Uterus (tissue), 4 donors: Measurements from ENCODE around the gene SLC43A3. TPM values are rescaled to one million over a fixed set of nuclear protein-coding genes. Genes with fewer than 3 reads are reported as not detected.

Experiments used
- DNase-seq, 2 donors: peaks; one replicate each; pipeline ENCODE4 v3.0.0-alpha.2; 2019 to 2020
- H3K27ac ChIP-seq, 2 donors: fragments of 200-600 bp; sonication (generic); 1 replicate in 1 of 2; 2 replicates in 1 of 2; pipeline ENCODE4 v1.5.1; 2016 to 2018
- H3K27me3 ChIP-seq, 2 donors: fragments of 200-600 bp; sonication (generic); one replicate each; pipeline ENCODE4 v1.5.1; 2018 to 2019; ENCODE audit warnings: control low read depth in 1 of 2
- H3K36me3 ChIP-seq, 2 donors: fragments of 200-600 bp; sonication (generic); one replicate each; pipeline ENCODE4 v1.5.1; 2019; ENCODE audit warnings: control low read depth in 1 of 2
- H3K4me1 ChIP-seq, 2 donors: fragments of 200-600 bp; sonication (generic); one replicate each; pipeline ENCODE4 v1.5.1; 2018 to 2019; ENCODE audit warnings: control low read depth in 1 of 2
- H3K4me3 ChIP-seq, 2 donors: fragments of 200-600 bp; sonication (generic); 1 replicate in 1 of 2; 2 replicates in 1 of 2; pipeline ENCODE4 v1.5.1; 2018 to 2019; ENCODE audit warnings: mild to moderate bottlenecking in 1 of 2
- H3K9me3 ChIP-seq, 2 donors: fragments of 200-600 bp; sonication (generic); one replicate each; pipeline ENCODE4 v1.5.1; 2019; ENCODE audit warnings: control low read depth in 1 of 2
- CTCF ChIP-seq, 4 experiments: fragments of 200-600 bp in 2 of 4; fragments of 450-650 bp in 2 of 4; sonication (generic) in 2 of 4; IDR thresholded peaks; one replicate each; pipeline ENCODE4 v1.5.1; 2016 to 2019; ENCODE audit warnings: antibody characterized with exemption in 4 of 4, mild to moderate bottlenecking in 2 of 4, moderate library complexity in 1 of 4
- POLR2A ChIP-seq, 2 donors: fragments of 450-650 bp; IDR thresholded peaks; one replicate each; pipeline ENCODE4 v1.6.1; 2016; ENCODE audit warnings: antibody characterized with exemption in 2 of 2, mild to moderate bottlenecking in 1 of 2, moderate library complexity in 1 of 2
- intact Hi-C: fragments of 100-400 bp; cut with DNase I; formaldehyde crosslinking; loops from one replicate; pipeline ENCODE4 v1.15.1; 2023; ENCODE audit warnings: low total_unique reads
- total RNA-seq, 4 donors: library from RNA; depleted of rRNA in 3 of 4; stranded (reverse); fragments of >200 nt in 3 of 4; gene quantifications; one replicate each; pipeline versions ENCODE4 v1.1.0 to v1.2.4, GENCODE V29; 2014 to 2023
- donor health status: DM: yes; HTN: yes; CAD: no.

SLC43A3 gene
- total RNA-seq, 4 donors from 2014 or later, result 44.1 to 333 (median 102) TPM

GRCh38 chr11:57402188-57403002, 24.5 kb downstream of the SLC43A3 start:
- Histone ChIP-seq H3K27ac (no peak overlapping the region), H3K4me3 (no peak overlapping the region), H3K4me1 (no peaks in the 10 kb centered on the region), H3K9me3 (no peaks in the 10 kb centered on the region), H3K27me3 (no peaks in the 10 kb centered on the region), H3K36me3 (no peaks in the 10 kb centered on the region)
- TF ChIP-seq POLR2A (IDR thresholded peaks at IDR 0.05), result no peak
- TF ChIP-seq CTCF (IDR thresholded peaks at IDR 0.05), result no peak
- intact Hi-C loops, result no loop called here
- no peak for DNase-seq

- no peak for DNase-seq
- no peak for TF ChIP-seq POLR2A (IDR thresholded peaks at IDR 0.05)
- TF ChIP-seq CTCF (IDR thresholded peaks at IDR 0.05), result no peak
- no peaks in the 10 kb centered on the region for H3K4me1 ChIP-seq
- no peak overlapping the region for H3K4me3 ChIP-seq
- no peaks in the 10 kb centered on the region for H3K27me3 ChIP-seq
- intact Hi-C loops, result no loop called here
- H3K27ac ChIP-seq, result no peak overlapping the region
- no peaks in the 10 kb centered on the region for H3K9me3 ChIP-seq
- no peaks in the 10 kb centered on the region for H3K36me3 ChIP-seq
Observed at GRCh38 chr11:57399972-57400578, 26.8 kb downstream of the SLC43A3 start.

DNA sequence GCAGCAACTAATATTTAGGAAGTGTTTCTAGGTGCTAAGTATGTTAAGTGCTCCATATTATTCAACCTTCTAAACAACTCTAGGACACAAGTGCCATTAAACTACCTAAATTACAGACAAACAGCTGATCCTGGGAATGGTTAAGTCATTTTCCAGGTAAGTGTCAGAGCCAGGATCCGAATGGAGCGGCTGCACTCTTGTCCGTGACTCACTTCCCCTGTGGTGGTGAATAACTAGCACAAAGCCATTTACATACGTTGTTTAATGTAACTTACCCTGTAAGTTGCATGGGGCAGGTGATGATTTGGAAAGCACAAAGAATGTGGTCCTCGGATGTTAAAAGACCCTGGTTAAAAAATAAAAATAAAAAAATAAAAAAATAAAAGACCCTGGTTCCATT, 27.7 kb downstream of the SLC43A3 start:
- no peaks in the 10 kb centered on the region for H3K4me1 ChIP-seq
- H3K4me3 ChIP-seq, result no peak overlapping the region
- TF ChIP-seq POLR2A (IDR thresholded peaks at IDR 0.05), result no peak
- no peak for TF ChIP-seq CTCF (IDR thresholded peaks at IDR 0.05)
- intact Hi-C loops, result no loop called here
- H3K27me3 ChIP-seq, result no peaks in the 10 kb centered on the region
- H3K9me3 ChIP-seq, result no peaks in the 10 kb centered on the region
- no peak overlapping the region for H3K27ac ChIP-seq
- no peak for DNase-seq
- H3K36me3 ChIP-seq, result no peaks in the 10 kb centered on the region

DNA sequence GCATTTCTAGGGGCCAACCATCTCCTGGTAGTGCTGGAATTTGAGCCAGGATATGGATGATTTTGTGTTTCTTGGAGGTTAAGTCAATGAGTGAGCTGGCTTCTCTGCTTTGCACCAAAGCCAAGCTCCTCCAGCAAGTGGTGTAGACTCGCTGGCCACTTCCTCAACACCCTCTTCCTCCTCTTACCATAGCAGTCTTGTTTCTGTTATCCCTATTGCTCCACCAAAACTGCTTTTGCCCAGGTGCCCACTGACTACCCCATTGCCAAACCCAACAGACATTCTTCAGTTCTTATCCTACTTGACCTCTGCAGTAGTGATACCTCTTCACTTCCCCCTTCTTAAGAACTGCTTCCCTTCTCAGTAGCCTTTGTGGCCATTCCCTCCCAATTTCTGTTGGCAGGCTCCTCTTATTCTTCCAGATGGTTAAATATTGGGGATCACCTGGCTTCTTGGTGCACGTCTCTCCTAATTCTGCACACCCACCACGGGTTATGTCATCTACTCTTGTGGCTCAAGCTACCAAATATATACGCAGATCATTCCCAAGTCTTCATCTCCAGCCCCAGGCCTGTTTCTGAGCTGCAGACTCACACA, 29.4 kb downstream of the SLC43A3 start:
- TF ChIP-seq CTCF (IDR thresholded peaks at IDR 0.05) (no peak), POLR2A (IDR thresholded peaks at IDR 0.05) (no peak)
- intact Hi-C loops, result no loop called here
- H3K9me3 ChIP-seq, result no peaks in the 10 kb centered on the region
- H3K36me3 ChIP-seq, result no peaks in the 10 kb centered on the region
- no peaks in the 10 kb centered on the region for H3K27me3 ChIP-seq
- no peak overlapping the region for H3K4me3 ChIP-seq
- DNase-seq, result no peak
- no peak overlapping the region for H3K27ac ChIP-seq
- H3K4me1 ChIP-seq, result no peaks in the 10 kb centered on the region

- no peaks in the 10 kb centered on the region for H3K4me1 ChIP-seq
- H3K36me3 ChIP-seq, result no peaks in the 10 kb centered on the region
- no peaks in the 10 kb centered on the region for H3K27me3 ChIP-seq
- TF ChIP-seq CTCF (IDR thresholded peaks at IDR 0.05) (no peak), POLR2A (IDR thresholded peaks at IDR 0.05) (no peak)
- H3K27ac ChIP-seq, result no peak overlapping the region
- H3K9me3 ChIP-seq, result no peaks in the 10 kb centered on the region
- intact Hi-C loops, result no loop called here
- no peak for DNase-seq
- H3K4me3 ChIP-seq, result no peak overlapping the region
Observed at GRCh38 chr11:57396744-57397143, 30.2 kb downstream of the SLC43A3 start.
